T-helper 17 cell (primary cell): ENCODE measurements around the gene DUOX1. TPM values are rescaled to one million over a fixed set of nuclear protein-coding genes. Genes with fewer than 3 reads are reported as not detected.

Experiments used
- ATAC-seq: fragments of 150-1000 bp; cut with Tn5 transposase; 2 replicates; pipeline ENCODE4 v1.10.0; 2021; ENCODE audit warnings: mild to moderate bottlenecking, moderate library complexity
- DNase-seq, 3 donors: peaks; one replicate each; pipeline versions ENCODE4 v3.0.0 to v3.0.0-alpha.2; 2020 to 2021
- H3K9me3 ChIP-seq: one replicate; pipeline ENCODE4 v1.7.0; 2013; ENCODE audit warnings: low read length, mild to moderate bottlenecking; ENCODE audit not compliant: control insufficient read depth, poor library complexity, severe bottlenecking
- H3K27ac Mint-ChIP-seq: one replicate; pipeline ENCODE4 v1.8.0; 2022; ENCODE audit warnings: mild to moderate bottlenecking, moderate library complexity, mixed read lengths
- H3K27me3 Mint-ChIP-seq: one replicate; pipeline ENCODE4 v1.8.0; 2022; ENCODE audit warnings: mixed read lengths
- H3K36me3 Mint-ChIP-seq: one replicate; pipeline ENCODE4 v1.8.0; 2022; ENCODE audit warnings: low read depth, mixed read lengths
- H3K4me1 Mint-ChIP-seq: one replicate; pipeline ENCODE4 v1.8.0; 2022; ENCODE audit warnings: mild to moderate bottlenecking, mixed read lengths
- H3K4me3 Mint-ChIP-seq: one replicate; pipeline ENCODE4 v1.8.0; 2022; ENCODE audit warnings: mild to moderate bottlenecking, moderate library complexity, mixed read lengths
- total RNA-seq, 4 donors: library from RNA in 2 of 4; stranded (reverse) in 2 of 4; gene quantifications; one replicate each; pipeline ENCODE4 v1.2.3 and lab custom pipeline; 2022 to 2026

Gene DUOX1
- total RNA-seq, 2 donors from 2014 or later: 0.42 TPM; not detected in 1

DNA sequence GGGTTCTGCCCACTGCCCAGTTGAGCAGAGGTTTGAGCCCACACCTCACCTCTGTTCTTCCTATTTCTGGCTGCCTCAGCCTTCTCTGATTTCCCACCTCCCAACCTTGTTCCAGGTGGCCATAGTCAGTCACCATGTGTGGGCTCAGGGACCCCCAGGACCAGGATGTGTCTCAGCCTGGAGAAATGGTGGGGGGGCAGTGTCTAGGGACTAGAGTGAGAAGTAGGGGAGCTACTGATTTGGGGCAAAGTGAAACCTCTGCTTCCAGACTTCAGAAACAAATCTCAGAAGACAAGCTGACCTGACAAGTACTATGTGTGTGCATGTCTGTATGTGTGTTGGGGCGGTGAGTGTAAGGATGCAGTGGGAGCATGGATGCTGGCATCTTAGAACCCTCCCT is 35.1 kb downstream of the DUOX1 start:
- peak overlapping the region; percentile 32 for H3K27ac Mint-ChIP-seq
- ATAC-seq: no peak

DNA sequence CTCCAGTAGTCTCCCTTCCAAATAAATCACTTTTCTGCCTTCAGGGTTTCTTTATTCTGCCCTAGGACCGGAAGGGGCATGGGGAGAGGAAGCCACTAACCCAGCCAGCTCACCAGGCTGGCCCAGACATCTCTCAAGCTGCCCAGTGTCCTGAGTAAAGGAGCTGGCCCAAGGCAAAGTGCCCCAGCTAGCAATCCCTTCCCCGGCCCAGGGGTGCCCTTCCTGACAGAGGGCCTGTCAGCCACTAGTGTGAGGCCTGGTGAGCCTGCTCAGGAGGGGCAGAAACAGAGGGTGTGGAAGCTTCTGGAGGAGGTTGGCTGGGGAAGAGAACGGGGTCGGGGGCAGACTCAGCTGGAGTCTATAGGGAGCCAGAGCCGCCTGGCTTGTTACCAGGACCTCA is 35.7 kb downstream of the DUOX1 start:
- ATAC-seq: no peak
- no peak for DNase-seq
- Mint-ChIP-seq H3K36me3 (no peaks in the 10 kb centered on the region), H3K4me1 (peaks cover 11% of the 10 kb centered on the region), H3K27me3 (no peaks in the 10 kb centered on the region), H3K27ac (peak overlapping the region; percentile 32), H3K4me3 (peak overlapping the region; percentile 73)
- H3K9me3 ChIP-seq: no peaks in the 10 kb centered on the region

More for the DNA sequence above, 35.1 kb downstream of the DUOX1 start:
- peaks cover 13% of the 10 kb centered on the region for H3K4me1 Mint-ChIP-seq
- H3K9me3 ChIP-seq: no peaks in the 10 kb centered on the region
- H3K4me3 Mint-ChIP-seq: no peak overlapping the region
- no peaks in the 10 kb centered on the region for H3K27me3 Mint-ChIP-seq
- no peaks in the 10 kb centered on the region for H3K36me3 Mint-ChIP-seq
- DNase-seq: no peak

DNA sequence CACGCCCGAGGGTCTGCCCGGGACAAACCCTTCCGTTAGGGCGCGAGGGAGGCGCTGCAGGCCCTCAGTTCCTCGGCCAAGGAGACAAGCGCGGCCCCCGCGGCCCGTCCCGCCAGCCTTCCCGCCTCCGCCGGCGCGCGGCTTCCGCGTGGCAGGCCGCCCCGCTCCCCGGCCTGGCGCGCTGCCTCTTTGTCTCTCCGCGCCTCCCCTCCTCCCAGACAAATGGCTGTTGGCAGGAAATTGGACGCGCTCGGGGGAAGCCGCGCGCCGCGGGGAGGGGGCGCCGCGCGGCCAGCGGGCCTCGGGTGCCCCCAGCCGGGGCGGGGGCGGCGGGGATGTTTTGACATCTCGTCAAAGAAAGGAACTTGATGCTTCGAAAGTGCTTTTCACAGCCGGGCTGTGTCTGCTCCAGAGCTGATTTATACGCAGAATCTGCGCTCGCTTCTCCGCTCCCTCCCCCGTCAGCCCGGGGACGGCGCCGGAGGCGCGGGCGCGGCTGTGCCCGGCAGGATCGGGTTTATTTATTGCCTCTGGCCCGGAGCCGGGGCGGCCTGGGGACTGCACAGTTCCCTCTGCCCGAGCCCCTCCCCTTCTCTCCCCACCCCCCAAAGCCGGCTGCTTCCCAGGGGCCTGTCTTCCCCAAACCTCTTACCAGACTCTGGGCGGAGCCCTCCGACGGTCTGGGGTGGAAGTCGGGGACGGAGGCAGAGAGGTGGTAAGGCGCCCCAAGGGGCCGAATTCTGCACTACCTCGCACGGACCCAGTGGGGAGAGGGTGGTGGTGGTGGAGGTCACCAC is 37.2 kb downstream of the DUOX1 start:
- peak overlapping the region; percentile 77 for H3K4me3 Mint-ChIP-seq
- ATAC-seq (peak; percentile 96), DNase-seq (peak; percentile 55 to 72 (median 67))
- no peaks in the 10 kb centered on the region for H3K36me3 Mint-ChIP-seq
- H3K27me3 Mint-ChIP-seq: no peaks in the 10 kb centered on the region
- H3K9me3 ChIP-seq: no peaks in the 10 kb centered on the region
- H3K4me1 Mint-ChIP-seq: peaks cover 11% of the 10 kb centered on the region
- peak overlapping the region; percentile 59 for H3K27ac Mint-ChIP-seq

DNA sequence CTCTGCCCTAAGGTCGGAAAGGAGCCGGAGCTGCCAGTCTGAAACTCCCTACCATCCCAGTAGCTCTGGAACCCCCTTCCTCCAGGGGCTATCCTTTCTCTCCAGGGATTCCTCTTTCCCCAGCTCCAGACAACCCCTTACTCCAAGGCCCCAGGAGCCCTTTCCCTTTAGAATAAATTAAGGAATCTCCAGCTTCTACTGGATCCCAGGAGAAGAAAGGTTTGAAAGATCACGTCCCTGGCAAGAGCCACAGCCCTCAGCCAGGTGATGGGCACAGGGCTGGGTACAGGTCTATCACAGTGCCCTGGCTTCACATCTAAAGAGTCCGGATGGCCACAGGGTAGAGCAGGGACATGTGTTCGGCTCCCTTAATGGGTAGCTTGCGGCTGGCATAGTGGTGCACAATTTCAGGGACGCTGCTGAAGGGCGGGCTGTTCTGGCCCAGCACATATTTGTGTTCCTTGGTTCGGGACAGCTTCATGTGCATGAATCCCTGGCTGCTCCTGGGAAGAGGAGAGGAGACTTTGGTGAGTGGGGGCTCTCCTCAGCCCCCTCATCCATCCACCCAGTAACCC is 37.9 kb downstream of the DUOX1 start:
- Mint-ChIP-seq H3K36me3 (no peaks in the 10 kb centered on the region), H3K27me3 (no peaks in the 10 kb centered on the region), H3K4me1 (peaks cover 11% of the 10 kb centered on the region), H3K4me3 (peak overlapping the region; percentile 77), H3K27ac (peak overlapping the region; percentile 59)
- no peaks in the 10 kb centered on the region for H3K9me3 ChIP-seq
- ATAC-seq (no peak), DNase-seq (no peak)

DNA sequence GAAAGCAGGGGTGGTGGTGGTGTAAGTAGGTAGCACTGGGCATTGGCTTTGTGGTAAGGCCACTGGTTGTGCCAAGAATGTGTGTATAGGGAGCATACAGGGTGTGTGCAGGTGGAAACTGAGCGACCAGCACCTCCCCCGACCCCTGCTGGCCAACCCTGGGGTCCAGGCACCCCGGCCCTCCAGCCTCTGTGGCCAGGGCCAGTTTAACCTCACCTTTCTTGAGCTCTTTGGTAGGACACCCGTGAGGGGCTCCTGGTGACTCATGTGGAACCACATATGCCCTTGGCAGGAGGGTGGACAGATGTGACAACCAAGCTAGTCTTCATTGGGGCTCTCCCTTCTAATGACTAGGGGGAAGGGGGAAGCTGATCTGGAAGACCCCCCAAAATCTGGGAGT is 38.5 kb downstream of the DUOX1 start:
- no peak for ATAC-seq
- no peaks in the 10 kb centered on the region for H3K36me3 Mint-ChIP-seq
- no peaks in the 10 kb centered on the region for H3K27me3 Mint-ChIP-seq
- no peak overlapping the region for H3K4me3 Mint-ChIP-seq
- H3K27ac Mint-ChIP-seq: no peak overlapping the region
- no peaks in the 10 kb centered on the region for H3K9me3 ChIP-seq
- no peak for DNase-seq
- peaks cover 6% of the 10 kb centered on the region for H3K4me1 Mint-ChIP-seq

DNA sequence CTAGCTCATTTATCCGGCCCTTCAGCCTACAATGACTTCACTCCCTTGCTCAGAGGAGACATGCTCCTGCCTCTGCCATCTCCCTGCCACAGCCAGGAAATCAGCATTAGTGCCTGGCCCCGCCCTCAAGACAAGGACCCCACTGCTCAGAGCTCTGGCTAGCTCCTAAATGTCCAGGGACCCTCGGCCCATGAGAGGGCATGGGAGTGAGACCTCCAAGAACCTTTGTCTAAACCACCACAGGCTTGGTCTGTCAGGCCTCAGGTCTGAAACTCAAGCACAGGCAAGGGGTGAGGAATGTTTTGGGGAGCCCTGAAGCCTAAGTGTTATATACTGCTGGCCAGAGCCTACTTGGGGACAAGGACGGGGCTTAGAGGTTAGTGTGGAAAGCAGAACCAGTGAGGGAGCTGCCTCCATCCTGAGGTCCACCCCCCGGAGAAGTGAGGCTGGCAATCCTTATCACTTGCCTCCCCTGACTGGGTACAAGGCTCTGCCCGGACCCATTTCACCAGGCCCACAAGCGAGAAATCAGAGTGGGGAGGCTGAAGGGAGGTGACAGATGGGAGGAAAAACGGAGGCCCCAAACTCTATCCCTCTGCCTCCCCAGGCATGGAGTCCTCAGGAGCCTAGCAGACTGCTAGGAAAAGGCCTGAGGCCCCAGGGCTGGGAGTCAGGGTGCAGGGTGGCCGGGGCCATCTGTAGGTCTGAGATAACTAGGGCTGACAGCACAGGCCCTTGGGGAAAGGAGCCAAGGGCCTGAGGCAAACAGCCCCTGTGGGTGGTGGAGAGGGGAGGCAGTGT is 39.2 kb downstream of the DUOX1 start:
- Mint-ChIP-seq H3K27ac (no peak overlapping the region), H3K27me3 (no peaks in the 10 kb centered on the region), H3K36me3 (no peaks in the 10 kb centered on the region), H3K4me3 (peak overlapping the region; percentile 58), H3K4me1 (peaks cover 6% of the 10 kb centered on the region)
- H3K9me3 ChIP-seq: no peaks in the 10 kb centered on the region
- DNase-seq (no peak), ATAC-seq (no peak)

DNA sequence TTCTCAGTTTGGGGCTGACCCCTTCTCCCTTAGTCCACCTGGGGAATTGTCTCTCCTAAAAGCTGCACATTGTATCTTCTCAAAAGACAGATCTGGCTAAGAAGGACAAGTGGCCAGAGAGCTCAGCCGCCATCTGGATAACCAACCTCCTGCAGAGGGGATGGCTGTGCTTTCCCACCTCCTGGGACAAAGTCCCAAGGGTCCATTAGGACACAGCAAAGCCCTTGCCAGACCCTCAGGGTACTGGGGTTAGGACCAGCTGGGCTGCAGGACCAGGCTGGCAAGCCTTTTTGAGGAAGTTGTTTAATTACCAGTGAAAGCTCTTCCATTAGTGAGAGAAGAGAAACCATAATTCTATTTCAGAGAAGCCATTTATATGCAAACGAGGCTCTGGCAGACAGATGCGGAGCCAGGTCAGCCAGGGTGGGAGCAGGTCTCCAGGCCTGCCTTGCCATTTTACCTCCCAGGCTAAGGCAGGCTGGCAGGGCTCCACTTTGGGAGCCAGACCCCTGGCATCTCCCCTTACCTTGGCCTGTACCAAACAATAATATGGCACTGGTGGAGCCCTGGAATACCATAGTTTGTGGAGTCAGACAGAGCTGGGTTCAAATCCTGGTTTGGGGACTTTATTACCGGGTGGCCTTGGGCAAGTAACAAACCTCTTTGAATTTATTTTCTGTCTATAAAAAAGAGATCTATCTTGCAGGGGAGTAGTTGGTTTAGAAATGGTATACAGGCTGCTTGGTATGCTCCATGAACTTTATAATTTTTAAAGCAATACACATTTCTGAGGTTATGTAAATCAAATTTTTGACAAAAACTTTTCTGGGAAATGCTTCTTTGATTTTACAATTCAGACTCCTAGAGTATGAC is 40.0 kb downstream of the DUOX1 start:
- Mint-ChIP-seq H3K36me3 (no peaks in the 10 kb centered on the region), H3K4me1 (peaks cover 6% of the 10 kb centered on the region), H3K4me3 (peak overlapping the region; percentile 39), H3K27me3 (no peaks in the 10 kb centered on the region), H3K27ac (no peak overlapping the region)
- H3K9me3 ChIP-seq: no peaks in the 10 kb centered on the region
- DNase-seq (no peak), ATAC-seq (no peak)

DNA sequence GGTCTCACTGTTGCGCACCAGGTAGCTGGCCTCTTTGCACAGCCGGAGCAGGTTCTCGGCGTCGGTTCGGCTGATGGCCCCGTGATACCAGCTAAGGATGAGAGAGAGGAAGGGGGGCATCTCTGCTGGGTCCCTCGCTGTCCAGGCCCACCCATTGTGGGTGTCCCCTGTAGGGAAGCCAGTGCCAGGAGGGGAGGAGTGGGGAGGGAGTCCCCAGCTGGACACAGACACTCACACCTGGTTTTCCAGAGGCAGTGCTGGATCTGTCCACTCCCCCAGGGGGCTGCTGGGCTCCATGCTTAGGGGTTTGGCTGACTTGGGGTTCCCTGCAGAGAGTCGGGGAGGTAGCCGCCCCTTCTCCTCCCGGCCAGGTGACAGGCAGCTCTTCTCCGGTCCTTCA is 42.1 kb downstream of the DUOX1 start:
- no peak for DNase-seq
- H3K9me3 ChIP-seq: no peaks in the 10 kb centered on the region
- Mint-ChIP-seq H3K27ac (no peak overlapping the region), H3K36me3 (peaks cover 2% of the 10 kb centered on the region), H3K4me1 (no peaks in the 10 kb centered on the region), H3K27me3 (no peaks in the 10 kb centered on the region), H3K4me3 (no peak overlapping the region)
- ATAC-seq: no peak

DNA sequence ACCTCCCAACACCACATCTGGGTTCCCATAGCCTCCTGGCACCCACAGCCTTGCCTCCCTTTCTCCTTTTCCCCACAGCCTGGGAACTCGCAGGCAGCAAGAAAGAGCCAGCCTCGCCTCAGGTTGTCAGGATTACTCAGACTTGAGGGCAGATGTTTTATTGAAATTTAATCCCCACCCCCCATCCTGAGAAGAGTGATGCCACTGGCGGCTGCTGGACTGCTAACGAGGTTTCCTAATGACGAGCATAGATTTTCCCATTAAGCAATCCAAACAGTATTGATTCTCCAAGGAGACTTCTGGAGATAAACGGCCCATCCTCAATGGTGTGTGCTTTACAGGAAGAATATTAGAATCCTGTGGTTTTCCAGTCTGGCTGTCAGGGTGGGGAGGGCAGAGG is 44.3 kb downstream of the DUOX1 start:
- Mint-ChIP-seq H3K4me3 (no peak overlapping the region), H3K4me1 (peaks cover 3% of the 10 kb centered on the region), H3K27ac (no peak overlapping the region), H3K27me3 (no peaks in the 10 kb centered on the region), H3K36me3 (peaks cover 2% of the 10 kb centered on the region)
- no peaks in the 10 kb centered on the region for H3K9me3 ChIP-seq
- ATAC-seq (no peak), DNase-seq (no peak)

DNA sequence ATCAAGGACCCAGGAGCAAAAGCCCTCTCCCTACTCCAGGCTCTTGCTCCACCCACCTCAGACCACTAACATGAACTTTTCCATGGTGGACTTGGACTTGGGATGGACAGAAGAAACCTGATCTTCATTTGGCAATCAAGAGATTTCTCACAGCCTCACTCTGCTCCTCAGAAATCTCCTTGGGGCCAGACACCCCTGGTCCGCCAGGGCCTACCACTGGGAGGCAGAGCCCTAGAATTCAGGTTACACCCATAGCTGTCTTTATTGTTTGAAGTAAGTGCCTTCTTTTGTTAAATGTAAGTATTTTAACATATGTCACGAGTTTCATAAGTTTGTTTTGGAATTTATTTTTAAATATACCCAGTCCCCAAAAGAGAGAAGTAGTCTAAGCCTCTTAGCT is 44.8 kb downstream of the DUOX1 start:
- H3K9me3 ChIP-seq: no peaks in the 10 kb centered on the region
- Mint-ChIP-seq H3K36me3 (peaks cover 2% of the 10 kb centered on the region), H3K4me1 (peaks cover 3% of the 10 kb centered on the region), H3K4me3 (no peak overlapping the region), H3K27ac (no peak overlapping the region), H3K27me3 (no peaks in the 10 kb centered on the region)
- ATAC-seq (no peak), DNase-seq (no peak)

DNA sequence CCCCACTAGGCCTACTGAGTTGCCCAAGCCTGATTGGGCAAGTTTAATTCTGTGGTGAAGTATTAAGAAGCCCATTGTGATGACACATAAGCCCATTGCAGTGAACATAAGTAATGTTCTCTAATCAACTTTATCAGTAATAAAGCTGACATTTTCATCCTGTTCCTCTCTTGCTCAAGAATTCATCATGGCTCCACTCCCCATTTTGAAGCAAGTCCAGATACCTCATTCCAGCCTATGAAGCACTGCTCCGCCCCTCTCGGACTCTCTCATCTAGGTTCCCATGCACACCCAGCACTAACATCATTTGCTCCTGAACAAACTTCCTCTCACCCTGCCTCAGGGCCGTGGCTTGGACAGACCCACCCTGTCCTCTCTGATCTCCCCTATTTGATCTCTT is 47.5 kb downstream of the DUOX1 start:
- Mint-ChIP-seq H3K4me3 (no peak overlapping the region), H3K27ac (no peak overlapping the region), H3K36me3 (peaks cover 2% of the 10 kb centered on the region), H3K27me3 (no peaks in the 10 kb centered on the region), H3K4me1 (peaks cover 10% of the 10 kb centered on the region)
- no peak for DNase-seq
- no peak for ATAC-seq
- H3K9me3 ChIP-seq: no peaks in the 10 kb centered on the region

DNA sequence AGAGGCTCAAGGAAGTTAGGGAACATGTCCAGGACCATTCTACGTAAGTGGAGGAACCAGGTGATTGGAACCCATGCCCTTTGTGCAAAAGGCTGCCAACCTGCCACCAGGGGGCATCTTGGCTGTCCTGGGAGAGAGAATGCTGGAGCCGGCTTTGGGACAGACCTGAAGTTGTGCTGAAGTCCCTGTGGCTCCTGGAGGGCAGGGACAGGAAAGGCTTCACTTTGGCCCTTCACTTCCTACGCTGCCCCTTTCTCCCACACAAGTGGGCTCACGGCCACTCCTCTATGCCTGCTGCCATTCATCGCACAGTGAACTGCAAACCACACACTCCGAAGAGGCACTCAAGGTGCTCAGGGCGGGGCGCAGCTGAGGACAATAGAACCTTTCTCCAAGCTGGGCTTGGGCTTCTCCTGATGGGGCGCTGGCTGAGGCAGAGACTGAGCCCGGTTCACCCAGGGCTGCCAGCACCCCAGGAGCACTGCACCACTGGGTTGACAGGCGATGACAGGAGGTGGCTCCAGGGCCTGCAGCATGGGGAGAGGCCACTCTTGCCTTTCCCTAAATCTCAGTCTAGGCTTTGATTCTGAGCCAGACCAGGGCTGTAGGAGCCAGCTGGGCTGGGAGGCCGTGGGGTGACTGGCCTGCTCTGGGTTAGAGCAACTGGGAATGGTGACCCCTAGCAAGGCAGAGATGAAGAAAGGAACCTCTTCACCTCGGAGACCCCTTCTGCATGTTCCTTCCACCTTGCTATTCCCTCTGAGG is 49.6 kb downstream of the DUOX1 start:
- Mint-ChIP-seq H3K36me3 (peaks cover 2% of the 10 kb centered on the region), H3K4me3 (no peak overlapping the region), H3K27me3 (no peaks in the 10 kb centered on the region), H3K27ac (no peak overlapping the region), H3K4me1 (peaks cover 10% of the 10 kb centered on the region)
- H3K9me3 ChIP-seq: no peaks in the 10 kb centered on the region
- peak; percentile 29 to 37 (median 30) for DNase-seq
- ATAC-seq: peak; percentile 49
